GM18861 (cell line): Measurements from ENCODE around the gene SNRNP200.

Source experiments
- ATAC-seq: cut with Tn5 transposase; IDR thresholded peaks from one replicate; pipeline ENCODE4 v1.9.1; 2021; ENCODE audit not compliant: unreplicated experiment

Gene SNRNP200

GRCh38 chr2:96253006-96253405 lies 52.3 kb downstream of the SNRNP200 start:
- no peak for ATAC-seq

GRCh38 chr2:96252526-96252925 lies 52.8 kb downstream of the SNRNP200 start:
- ATAC-seq, result no peak

- no peak for ATAC-seq
Measured at GRCh38 chr2:96251721-96252292, 53.5 kb downstream of the SNRNP200 start.

DNA sequence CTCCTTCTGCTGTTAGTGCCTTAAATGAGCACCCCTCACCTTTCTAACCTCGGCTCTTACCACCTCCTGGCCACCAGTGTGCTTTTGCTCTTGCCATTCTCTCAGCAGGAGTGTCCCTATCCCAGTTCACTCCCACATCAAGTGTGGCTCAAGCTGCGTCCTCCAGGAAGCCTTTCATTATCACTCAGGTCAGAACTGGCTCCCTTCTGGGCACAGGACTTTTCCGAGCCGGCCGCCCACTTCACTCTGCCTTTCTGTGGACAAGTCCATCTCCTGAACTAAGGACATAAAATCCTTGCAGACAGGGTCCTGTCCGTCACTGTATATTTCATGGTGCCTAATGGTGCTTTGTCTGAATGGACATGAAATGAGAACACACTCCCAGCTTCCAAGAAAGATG lies 55.2 kb downstream of the SNRNP200 start:
- no peak for ATAC-seq

DNA sequence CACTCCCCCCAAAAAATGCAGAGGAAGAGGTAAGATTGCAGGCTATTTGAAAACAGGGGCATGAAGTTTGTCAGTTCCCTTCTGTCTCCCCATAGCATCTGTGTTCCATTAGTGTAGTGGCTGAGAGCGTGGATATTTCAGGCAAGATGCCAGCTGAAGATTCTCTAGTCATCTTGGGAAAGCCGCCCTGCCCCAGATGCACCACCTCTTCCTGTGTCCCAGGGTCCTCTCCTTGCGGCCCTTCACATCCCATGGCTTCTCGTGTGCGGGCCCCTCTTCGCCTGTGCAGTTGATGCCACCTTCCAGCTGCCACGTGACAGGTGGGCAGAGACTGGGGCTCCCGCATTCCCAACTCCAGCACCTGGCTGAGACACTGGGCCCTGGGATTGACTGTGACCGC lies 55.7 kb downstream of the SNRNP200 start:
- no peak for ATAC-seq

GRCh38 chr2:96248624-96249023 lies 56.7 kb downstream of the SNRNP200 start:
- no peak for ATAC-seq

- ATAC-seq, result no peak
Measured at GRCh38 chr2:96247896-96248295, 57.5 kb downstream of the SNRNP200 start.

DNA sequence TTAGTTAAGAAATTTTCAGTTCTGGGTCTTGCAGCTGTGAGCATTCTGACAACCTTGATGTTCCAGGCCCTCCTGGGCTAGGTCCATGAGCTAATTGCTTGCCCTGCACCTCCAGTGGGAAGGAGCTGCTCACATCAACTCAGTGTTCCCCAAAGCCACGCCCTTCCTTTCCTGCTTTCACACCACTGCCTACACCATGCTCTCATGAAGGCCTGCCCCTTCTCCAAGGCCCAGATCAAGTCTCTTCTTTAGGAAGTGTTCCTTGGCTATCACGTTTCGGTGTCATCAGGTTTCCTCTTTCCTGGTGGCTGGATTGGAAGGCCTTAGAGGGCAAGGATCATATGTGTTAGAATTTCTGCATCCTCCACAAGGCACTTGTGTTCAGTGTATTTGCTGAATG lies 58.3 kb downstream of the SNRNP200 start:
- no peak for ATAC-seq

DNA sequence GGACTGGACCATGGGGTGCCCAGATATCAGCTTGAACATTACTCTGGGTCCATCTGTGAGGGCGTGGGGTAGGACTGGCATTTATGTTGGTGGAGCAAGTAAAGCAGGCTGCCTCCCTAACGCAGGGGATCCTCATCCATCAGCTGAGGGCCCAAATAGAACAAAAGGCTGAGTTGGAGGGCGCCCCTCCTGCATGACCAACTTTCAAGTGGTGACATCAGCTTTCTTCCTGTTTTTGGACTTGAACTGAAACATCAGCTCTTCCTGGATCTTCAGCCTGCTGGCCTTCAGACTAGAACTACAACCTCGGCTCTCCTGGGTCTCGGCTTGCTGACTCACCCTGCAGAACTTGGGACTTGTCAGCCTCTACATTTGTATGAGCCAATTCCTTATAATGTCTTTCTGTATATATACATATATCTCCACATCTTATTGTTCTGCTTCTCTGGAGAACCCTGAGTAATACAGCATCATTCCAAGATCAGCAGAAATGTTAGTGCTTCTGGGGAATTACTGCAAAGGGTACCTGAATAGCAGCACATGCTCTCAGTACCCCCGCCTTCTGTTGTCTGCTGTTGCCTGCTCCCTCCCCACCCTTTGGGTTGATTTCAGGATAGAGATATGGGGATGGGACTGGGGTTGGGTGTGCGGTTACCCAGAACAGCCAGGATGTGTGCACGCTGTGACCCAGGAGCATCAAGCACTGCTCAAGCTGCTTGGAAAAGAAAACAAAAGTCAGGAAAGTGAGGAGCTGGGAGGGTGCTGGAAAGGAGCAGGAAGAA lies 59.5 kb downstream of the SNRNP200 start:
- ATAC-seq, result no peak

DNA sequence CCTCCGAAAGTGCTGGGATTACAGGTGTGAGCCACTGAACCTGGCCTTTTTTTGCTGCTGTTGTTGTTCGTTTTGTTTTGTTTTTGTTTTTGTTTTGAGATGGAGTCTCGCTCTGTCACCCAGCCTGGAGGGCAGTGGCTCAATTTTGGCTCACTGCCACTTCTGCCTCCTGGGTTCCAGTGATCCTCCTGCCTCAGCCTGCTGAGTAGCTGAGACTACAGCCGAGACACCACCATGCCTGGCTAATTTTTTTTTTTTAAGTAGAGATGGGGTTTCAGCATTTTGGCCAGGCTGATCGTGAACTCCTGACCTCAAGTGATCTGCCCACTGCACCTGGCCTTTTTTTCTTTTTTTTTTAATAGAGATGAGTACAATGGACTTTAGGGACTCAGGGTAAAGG lies 61.5 kb downstream of the SNRNP200 start:
- no peak for ATAC-seq

GRCh38 chr2:96241900-96242611 lies 63.3 kb downstream of the SNRNP200 start:
- peak; percentile 83 for ATAC-seq

DNA sequence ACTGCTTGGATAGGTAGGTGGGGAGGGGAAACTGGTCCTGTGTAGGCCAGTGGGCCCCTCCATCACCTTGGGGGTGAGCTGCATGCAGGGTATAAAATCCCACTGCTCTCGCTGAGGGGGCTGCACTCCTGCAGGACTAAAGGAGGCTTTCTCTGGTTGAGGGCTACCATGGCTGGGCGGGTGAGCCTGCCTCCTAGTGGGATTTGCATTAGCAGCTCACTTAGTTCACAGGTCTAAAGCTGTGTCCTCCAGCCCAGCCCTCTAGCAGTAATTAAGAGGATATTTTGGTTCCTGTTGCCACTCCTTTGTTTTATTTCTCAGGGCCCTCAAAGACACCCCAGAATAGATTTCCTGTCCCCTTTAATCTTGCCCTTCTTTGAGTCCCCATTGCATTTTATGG lies 64.1 kb downstream of the SNRNP200 start:
- ATAC-seq, result no peak

DNA sequence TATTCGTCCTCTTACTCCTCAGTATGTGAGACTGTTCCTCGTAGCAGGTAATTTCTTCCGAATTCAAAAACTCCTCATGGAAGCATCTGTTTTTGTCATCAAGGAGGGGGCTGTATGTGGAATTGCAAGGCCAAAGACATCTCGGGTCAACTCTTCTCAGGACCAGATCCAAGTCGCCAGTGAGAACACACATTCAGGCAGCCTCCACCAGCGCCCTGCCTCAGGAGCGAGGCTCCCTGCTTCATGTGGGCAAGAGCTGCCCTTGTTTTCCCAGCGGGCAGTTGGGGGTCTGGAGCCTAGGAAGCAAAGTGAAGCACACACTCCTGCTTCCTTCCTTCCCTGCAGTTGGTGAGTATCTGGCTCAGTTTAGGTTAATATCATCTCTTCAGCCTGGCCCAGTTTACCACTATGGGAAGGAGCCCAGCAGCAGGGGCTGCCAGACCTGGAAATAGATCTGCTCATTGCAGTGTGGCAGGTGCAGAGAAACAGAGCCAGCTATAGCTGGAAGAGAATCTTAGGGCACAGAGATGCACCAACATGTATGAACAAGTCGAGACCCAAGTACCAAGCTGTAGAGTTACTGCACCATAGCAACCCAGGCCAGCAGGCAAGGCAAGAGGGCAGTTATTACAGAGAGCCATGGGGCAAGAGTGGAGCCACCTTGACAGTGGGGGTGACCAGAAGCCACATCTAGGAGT lies 64.9 kb downstream of the SNRNP200 start:
- no peak for ATAC-seq

DNA sequence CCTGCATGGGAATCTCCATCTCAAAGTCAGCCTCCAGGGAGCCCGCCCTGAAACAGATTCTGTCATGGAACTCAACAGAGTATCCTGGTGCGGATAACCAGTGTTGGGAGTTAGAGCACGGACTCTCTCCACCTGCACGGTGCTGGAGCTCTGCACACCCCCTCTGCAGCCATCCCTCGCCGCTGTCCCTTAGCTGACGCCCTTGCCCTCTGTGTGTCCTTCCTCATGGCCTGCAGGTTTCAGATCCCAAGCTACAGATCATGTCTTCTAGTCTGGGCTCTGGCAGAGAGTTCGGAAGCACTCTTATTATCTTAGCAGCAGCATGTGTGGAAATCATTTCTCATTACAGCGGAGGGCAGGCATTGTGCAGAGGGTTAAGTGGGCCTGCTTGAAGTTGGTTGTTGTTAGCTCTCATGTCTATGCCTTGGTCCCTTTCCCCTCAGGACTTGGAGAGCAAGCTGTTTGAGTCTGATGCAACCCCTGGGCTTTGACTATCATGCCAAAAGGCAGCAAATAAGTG lies 65.5 kb downstream of the SNRNP200 start:
- no peak for ATAC-seq

DNA sequence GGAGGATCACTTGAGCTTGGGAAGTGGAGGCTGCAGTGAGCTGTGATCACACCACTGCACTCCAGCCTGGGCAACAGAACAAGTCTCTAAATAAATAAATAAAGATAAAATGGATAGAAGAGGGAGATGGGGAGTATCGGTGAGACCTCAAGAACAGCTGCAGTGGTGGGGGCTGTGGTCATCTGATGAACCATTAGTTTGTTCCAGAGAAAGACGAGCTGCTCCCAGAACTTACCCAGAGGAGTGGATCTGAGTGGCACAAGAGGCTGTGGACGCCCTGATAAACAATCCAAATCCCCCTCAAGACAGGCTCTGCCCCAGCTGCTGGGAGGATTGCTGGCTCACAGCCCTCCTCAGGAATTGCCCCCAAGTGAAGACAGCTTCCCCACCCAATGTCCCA lies 66.3 kb downstream of the SNRNP200 start:
- no peak for ATAC-seq

DNA sequence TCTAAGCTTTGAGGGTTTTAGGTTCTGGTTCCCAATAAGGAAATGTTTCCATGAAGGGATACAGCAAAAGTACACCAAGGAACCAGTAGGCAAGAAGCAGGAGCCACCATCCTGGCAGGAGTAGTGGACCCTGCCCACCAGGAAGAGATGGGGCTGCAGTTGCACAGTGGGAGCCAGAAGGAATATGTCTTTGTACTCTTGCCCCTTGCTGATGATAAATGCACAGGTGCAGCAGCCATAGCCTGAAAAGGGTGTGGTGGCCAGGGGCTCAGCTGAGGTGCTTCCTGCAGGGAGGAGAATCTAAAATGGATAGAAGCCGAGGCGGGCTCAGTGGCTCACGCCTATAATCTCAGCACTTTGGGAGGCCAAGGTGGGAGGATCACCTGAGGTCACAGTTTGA lies 67.1 kb downstream of the SNRNP200 start:
- no peak for ATAC-seq

GRCh38 chr2:96236882-96237281 lies 68.5 kb downstream of the SNRNP200 start:
- ATAC-seq, result no peak

GRCh38 chr2:96233880-96234316 lies 71.4 kb downstream of the SNRNP200 start:
- ATAC-seq, result peak; percentile 86

DNA sequence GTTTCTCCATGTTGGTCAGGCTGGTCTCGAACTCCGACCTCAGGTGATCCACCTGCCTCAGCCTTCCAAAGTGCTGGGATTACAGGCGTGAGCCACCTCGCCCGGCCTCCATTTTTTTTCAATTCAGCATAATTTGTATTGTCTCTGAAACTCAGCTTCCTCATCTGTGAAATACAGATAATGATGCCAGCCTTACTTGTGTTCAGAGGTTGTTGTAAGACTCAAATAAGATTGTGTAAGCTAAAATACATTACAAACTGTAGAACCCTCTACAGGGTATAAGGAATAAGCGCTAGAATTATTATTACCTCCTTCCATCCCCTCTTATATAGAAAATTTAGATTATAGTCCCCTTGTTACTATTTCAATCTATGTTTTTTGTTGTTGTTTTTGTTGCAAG lies 71.9 kb downstream of the SNRNP200 start:
- ATAC-seq, result no peak

DNA sequence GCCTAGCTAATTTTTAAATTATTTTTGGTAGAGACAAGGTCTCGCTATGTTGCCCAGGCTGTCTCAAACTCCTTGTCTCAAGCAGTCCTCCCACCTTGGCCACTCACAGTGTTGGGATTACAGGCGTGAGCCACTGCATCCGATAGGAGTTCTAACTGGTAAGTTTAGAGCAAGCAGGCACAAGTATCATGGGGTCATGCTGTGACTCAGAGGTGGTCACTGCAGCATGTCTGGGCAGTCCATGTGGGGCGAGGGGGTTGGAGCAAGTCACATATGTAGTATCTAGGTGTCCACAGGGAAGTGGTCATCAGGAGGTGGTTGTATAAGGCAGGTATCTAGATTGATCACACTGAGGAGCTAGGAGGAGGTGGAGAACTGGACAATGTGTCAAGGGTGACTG lies 74.0 kb downstream of the SNRNP200 start:
- ATAC-seq, result no peak

DNA sequence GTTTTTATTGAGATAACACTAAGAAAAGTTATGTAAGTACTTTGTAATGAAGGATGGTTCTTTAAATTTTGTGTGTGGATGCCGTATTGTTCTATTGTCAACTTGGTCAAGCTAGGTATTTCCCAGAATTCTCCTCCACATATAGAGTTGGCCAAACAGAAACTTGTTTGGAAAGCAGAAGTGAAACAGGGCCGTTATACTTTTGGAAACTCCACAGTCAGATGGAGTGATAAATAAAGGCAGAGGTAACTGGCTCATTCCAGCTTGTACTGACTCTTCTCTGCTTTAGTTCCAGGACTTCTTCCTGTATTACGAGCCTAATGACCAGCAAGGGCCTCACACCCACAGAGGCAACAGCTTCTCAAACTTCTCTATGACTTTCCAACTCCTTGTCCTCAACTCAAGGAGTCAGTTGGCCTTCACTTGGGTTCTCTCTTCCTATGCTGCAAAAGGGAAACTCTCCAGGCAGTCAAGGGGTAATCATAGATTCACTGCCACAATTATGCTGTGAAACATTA lies 80.3 kb downstream of the SNRNP200 start:
- peak; percentile 57 for ATAC-seq
